Measurements from ENCODE around the gene LYZL4. TPM values are rescaled to one million over a fixed set of nuclear protein-coding genes. Genes with fewer than 3 reads are reported as not detected.

Gene LYZL4
- polyA plus RNA-seq, 1 experiment: not detected

DNA sequence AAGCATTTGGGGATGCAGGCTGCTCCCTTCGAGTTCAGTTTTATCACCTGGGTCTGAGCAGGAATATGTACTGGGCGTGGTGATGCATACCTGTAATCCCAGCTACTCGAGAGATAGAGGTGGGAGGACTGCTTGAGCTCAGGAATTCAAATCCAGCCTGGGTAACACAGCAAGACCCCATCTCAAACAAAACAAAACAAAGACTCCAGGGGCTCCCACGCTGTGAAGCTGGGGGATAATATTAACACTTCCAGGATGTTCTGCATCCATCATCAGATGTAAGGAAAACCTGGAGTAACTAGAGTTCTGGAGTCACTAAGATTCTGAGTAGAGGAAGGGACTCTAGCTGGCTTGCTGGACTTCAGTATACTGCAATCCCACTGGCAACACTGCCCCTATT, 40.6 kb downstream of the LYZL4 start:
- no peaks in the 10 kb centered on the region for H3K36me3 ChIP-seq (ENCODE audit: control insufficient read depth, insufficient read depth, low read length)
- no peak overlapping the region for H3K4me3 ChIP-seq (ENCODE audit: low read depth, low read length)
- ChIA-PET POLR2A (no interaction called here), CTCF (no interaction called here)
- no peaks in the 10 kb centered on the region for H3K27me3 ChIP-seq (ENCODE audit: control insufficient read depth, insufficient read depth, low read length)
- no peak for DNase-seq (ENCODE audit: low read depth)
- TF ChIP-seq, protein P1, sequence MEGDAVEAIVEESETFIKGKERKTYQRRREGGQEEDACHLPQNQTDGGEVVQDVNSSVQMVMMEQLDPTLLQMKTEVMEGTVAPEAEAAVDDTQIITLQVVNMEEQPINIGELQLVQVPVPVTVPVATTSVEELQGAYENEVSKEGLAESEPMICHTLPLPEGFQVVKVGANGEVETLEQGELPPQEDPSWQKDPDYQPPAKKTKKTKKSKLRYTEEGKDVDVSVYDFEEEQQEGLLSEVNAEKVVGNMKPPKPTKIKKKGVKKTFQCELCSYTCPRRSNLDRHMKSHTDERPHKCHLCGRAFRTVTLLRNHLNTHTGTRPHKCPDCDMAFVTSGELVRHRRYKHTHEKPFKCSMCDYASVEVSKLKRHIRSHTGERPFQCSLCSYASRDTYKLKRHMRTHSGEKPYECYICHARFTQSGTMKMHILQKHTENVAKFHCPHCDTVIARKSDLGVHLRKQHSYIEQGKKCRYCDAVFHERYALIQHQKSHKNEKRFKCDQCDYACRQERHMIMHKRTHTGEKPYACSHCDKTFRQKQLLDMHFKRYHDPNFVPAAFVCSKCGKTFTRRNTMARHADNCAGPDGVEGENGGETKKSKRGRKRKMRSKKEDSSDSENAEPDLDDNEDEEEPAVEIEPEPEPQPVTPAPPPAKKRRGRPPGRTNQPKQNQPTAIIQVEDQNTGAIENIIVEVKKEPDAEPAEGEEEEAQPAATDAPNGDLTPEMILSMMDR (IDR thresholded peaks at IDR 0.05; ENCODE audit: insufficient read depth, low read depth, low read length): no peak

DNA sequence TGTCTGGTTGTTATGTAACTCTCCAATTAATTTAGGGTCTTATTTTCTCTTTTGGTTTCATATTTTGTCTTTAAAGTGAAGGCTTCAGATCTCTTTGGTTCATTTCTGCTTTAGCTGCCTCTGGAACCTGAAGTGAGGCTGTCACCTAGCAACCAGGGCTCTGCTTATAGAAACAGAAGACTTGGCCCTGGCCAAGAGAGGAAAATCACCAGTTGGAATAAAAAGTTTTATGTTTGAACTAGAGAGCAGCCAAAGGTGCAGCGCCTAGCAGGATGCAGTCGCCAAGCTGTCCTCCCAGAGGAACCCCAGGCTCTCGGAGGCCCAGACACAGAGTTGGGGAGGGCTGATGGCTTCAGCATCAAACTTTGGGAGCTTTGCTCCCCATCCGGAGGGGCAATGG, 41.1 kb downstream of the LYZL4 start:
- Histone ChIP-seq H3K27me3 (ENCODE audit: control insufficient read depth, insufficient read depth, low read length) (no peaks in the 10 kb centered on the region), H3K4me3 (ENCODE audit: low read depth, low read length) (no peak overlapping the region), H3K36me3 (ENCODE audit: control insufficient read depth, insufficient read depth, low read length) (no peaks in the 10 kb centered on the region)
- no peak for DNase-seq (ENCODE audit: low read depth)
- ChIA-PET POLR2A (no interaction called here), CTCF (no interaction called here)
- TF ChIP-seq, protein P1 (IDR thresholded peaks at IDR 0.05; ENCODE audit: insufficient read depth, low read depth, low read length): no peak

DNA sequence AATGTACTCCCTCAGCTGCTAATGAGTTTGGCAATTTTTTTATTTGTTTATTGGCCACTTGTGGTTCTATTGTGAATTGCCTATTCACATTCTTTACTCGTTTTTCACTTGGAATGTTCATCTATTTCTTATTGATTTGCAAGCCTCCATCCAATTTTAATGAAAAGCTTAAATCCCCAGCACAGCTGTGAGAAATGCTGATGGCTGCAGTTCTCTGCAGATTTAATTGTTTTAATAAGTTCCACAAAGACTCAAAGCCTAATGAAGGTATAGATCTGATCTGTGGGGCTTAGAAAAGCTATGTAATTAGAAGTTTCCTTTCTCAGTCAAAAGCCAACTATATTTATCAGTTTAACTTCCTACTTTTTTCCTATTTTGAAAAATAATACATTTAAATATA, 41.5 kb downstream of the LYZL4 start:
- TF ChIP-seq, protein P1 (IDR thresholded peaks at IDR 0.05; ENCODE audit: insufficient read depth, low read depth, low read length): no peak
- no peaks in the 10 kb centered on the region for H3K27me3 ChIP-seq (ENCODE audit: control insufficient read depth, insufficient read depth, low read length)
- no peak overlapping the region for H3K4me3 ChIP-seq (ENCODE audit: low read depth, low read length)
- ChIA-PET POLR2A (no interaction called here), CTCF (no interaction called here)
- no peak for DNase-seq (ENCODE audit: low read depth)
- no peaks in the 10 kb centered on the region for H3K36me3 ChIP-seq (ENCODE audit: control insufficient read depth, insufficient read depth, low read length)

DNA sequence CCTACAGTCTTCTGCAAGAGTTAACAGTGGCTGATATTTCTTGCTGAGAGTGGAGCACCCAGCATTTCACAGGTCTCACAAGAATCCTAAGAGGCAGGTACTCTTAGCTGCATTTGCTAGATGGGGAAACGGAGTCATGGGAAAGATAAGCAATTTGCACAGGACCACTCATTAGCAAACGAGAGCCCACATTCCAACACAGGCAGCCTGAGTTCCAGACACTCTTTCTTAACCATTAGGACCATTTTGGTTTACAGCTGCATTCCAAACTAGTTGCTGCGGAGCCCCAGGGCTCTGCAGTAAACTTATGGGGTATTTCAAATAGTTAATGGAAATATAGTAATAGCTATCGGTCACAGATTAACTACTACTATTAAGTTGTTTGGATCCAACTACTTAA, 42.5 kb downstream of the LYZL4 start:
- Histone ChIP-seq H3K27me3 (ENCODE audit: control insufficient read depth, insufficient read depth, low read length) (no peaks in the 10 kb centered on the region), H3K36me3 (ENCODE audit: control insufficient read depth, insufficient read depth, low read length) (no peaks in the 10 kb centered on the region), H3K4me3 (ENCODE audit: low read depth, low read length) (no peak overlapping the region)
- POLR2A ChIA-PET: no interaction called here
- CTCF ChIA-PET: interaction anchor here (0.5 to 0.7 kb wide), 2 partner anchors 26 to 36 kb away, joined by 3 read pairs; no protein-coding TSS in a partner anchor
- TF ChIP-seq, protein P1 (IDR thresholded peaks at IDR 0.05; ENCODE audit: insufficient read depth, low read depth, low read length): no peak
- no peak for DNase-seq (ENCODE audit: low read depth)

DNA sequence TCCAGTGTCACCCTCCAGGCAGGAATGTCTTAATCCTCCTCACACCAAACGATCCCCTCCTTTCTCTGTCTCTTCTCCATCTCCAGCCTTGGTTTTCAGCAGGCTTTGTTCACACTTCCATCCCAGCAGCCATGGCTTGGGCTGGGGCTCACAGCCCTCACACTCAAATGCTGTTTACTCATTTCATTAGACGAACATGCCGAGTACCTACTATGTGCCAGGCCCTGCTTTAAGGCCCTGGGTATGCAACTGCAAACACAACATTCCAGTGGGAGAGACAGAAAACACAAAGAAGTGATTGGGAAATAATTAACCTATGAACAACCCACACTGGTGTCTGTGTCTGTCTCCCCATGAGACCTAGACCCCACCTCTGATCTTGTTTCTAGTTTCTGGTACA, 43.9 kb downstream of the LYZL4 start:
- DNase-seq (ENCODE audit: low read depth): no peak
- Histone ChIP-seq H3K36me3 (ENCODE audit: control insufficient read depth, insufficient read depth, low read length) (no peaks in the 10 kb centered on the region), H3K27me3 (ENCODE audit: control insufficient read depth, insufficient read depth, low read length) (no peaks in the 10 kb centered on the region), H3K4me3 (ENCODE audit: low read depth, low read length) (no peak overlapping the region)
- POLR2A ChIA-PET: no interaction called here
- TF ChIP-seq, protein P1 (IDR thresholded peaks at IDR 0.05; ENCODE audit: insufficient read depth, low read depth, low read length): no peak
- CTCF ChIA-PET: no interaction called here

Measured in BJ (cell line).